Measurements from ENCODE around the gene BCL10.

The BCL10 gene

DNA sequence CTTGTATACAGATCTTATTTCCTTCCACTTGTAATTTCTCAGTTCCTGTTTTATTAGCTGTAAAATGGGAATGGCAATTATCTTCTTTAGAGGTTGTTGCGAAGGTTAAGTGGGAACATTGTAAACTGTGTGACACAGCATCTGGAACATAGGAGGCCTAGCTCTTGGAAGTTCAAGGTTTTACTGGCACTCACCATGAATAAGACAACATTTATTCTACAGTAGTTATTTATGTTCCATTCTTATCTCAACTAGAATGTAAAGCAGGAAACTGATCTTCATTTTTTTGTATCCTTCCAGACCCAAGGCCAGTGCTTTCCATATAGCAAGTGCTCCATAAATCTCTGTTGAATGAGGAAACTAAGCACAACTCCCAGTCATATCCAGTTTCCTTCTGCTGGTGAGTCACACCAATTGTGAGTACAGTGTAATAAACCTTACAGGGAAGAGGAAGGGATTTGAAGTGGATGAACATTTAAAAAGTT is 1.4 kb downstream of the BCL10 start (continued):
- TF ChIP-seq, protein P1, sequence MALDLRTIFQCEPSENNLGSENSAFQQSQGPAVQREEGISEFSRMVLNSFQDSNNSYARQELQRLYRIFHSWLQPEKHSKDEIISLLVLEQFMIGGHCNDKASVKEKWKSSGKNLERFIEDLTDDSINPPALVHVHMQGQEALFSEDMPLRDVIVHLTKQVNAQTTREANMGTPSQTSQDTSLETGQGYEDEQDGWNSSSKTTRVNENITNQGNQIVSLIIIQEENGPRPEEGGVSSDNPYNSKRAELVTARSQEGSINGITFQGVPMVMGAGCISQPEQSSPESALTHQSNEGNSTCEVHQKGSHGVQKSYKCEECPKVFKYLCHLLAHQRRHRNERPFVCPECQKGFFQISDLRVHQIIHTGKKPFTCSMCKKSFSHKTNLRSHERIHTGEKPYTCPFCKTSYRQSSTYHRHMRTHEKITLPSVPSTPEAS (tag by site-specific recombination; IDR thresholded peaks at IDR 0.05) = peak; percentile 77
- TF ChIP-seq, protein P2, sequence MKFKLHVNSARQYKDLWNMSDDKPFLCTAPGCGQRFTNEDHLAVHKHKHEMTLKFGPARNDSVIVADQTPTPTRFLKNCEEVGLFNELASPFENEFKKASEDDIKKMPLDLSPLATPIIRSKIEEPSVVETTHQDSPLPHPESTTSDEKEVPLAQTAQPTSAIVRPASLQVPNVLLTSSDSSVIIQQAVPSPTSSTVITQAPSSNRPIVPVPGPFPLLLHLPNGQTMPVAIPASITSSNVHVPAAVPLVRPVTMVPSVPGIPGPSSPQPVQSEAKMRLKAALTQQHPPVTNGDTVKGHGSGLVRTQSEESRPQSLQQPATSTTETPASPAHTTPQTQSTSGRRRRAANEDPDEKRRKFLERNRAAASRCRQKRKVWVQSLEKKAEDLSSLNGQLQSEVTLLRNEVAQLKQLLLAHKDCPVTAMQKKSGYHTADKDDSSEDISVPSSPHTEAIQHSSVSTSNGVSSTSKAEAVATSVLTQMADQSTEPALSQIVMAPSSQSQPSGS (tag by site-specific recombination; IDR thresholded peaks at IDR 0.05; ENCODE audit: low read depth) = peak; percentile 62
- no peak for TF ChIP-seq ZNF133 (tag by site-specific recombination; IDR thresholded peaks at IDR 0.05)
- no peak for TF ChIP-seq ZNF670 (tag by site-specific recombination; IDR thresholded peaks at IDR 0.05; ENCODE audit: low read depth)
- peak; percentile 51; the same call in 1 of the 2 replicates for TF ChIP-seq ZNF423 (tag by site-specific recombination; IDR thresholded peaks at IDR 0.05)
- TF ChIP-seq ZNF585B (tag by site-specific recombination; IDR thresholded peaks at IDR 0.05) = no peak
- TF ChIP-seq, protein P3, sequence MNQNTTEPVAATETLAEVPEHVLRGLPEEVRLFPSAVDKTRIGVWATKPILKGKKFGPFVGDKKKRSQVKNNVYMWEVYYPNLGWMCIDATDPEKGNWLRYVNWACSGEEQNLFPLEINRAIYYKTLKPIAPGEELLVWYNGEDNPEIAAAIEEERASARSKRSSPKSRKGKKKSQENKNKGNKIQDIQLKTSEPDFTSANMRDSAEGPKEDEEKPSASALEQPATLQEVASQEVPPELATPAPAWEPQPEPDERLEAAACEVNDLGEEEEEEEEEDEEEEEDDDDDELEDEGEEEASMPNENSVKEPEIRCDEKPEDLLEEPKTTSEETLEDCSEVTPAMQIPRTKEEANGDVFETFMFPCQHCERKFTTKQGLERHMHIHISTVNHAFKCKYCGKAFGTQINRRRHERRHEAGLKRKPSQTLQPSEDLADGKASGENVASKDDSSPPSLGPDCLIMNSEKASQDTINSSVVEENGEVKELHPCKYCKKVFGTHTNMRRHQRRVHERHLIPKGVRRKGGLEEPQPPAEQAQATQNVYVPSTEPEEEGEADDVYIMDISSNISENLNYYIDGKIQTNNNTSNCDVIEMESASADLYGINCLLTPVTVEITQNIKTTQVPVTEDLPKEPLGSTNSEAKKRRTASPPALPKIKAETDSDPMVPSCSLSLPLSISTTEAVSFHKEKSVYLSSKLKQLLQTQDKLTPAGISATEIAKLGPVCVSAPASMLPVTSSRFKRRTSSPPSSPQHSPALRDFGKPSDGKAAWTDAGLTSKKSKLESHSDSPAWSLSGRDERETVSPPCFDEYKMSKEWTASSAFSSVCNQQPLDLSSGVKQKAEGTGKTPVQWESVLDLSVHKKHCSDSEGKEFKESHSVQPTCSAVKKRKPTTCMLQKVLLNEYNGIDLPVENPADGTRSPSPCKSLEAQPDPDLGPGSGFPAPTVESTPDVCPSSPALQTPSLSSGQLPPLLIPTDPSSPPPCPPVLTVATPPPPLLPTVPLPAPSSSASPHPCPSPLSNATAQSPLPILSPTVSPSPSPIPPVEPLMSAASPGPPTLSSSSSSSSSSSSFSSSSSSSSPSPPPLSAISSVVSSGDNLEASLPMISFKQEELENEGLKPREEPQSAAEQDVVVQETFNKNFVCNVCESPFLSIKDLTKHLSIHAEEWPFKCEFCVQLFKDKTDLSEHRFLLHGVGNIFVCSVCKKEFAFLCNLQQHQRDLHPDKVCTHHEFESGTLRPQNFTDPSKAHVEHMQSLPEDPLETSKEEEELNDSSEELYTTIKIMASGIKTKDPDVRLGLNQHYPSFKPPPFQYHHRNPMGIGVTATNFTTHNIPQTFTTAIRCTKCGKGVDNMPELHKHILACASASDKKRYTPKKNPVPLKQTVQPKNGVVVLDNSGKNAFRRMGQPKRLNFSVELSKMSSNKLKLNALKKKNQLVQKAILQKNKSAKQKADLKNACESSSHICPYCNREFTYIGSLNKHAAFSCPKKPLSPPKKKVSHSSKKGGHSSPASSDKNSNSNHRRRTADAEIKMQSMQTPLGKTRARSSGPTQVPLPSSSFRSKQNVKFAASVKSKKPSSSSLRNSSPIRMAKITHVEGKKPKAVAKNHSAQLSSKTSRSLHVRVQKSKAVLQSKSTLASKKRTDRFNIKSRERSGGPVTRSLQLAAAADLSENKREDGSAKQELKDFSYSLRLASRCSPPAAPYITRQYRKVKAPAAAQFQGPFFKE (tag by site-specific recombination; IDR thresholded peaks at IDR 0.05; ENCODE audit: borderline replicate concordance) = no peak
- TF ChIP-seq ZBTB8A (tag by site-specific recombination; IDR thresholded peaks at IDR 0.05) = peak; percentile 86
- TF ChIP-seq ZNF501 (tag by site-specific recombination; IDR thresholded peaks at IDR 0.05) = peak; percentile 95
- peak; percentile 98 for TF ChIP-seq ZNF391 (tag by site-specific recombination; IDR thresholded peaks at IDR 0.05; ENCODE audit: borderline replicate concordance, low read depth)
- peak; percentile 99 for TF ChIP-seq ZXDB (tag by site-specific recombination; IDR thresholded peaks at IDR 0.05)
- no peak for TF ChIP-seq ZNF555 (tag by site-specific recombination; conservative IDR thresholded peaks at IDR 0.05)
- TF ChIP-seq ZBTB20 (tag by site-specific recombination; IDR thresholded peaks at IDR 0.05) = peak; percentile 49; the same call in 1 of the 2 replicates
- TF ChIP-seq, protein P4, sequence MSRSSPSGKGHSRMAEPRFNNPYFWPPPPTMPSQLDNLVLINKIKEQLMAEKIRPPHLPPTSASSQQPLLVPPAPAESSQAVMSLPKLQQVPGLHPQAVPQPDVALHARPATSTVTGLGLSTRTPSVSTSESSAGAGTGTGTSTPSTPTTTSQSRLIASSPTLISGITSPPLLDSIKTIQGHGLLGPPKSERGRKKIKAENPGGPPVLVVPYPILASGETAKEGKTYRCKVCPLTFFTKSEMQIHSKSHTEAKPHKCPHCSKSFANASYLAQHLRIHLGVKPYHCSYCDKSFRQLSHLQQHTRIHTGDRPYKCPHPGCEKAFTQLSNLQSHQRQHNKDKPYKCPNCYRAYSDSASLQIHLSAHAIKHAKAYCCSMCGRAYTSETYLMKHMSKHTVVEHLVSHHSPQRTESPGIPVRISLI (tag by site-specific recombination; IDR thresholded peaks at IDR 0.05) = peak; percentile 99
- TF ChIP-seq, protein P5, sequence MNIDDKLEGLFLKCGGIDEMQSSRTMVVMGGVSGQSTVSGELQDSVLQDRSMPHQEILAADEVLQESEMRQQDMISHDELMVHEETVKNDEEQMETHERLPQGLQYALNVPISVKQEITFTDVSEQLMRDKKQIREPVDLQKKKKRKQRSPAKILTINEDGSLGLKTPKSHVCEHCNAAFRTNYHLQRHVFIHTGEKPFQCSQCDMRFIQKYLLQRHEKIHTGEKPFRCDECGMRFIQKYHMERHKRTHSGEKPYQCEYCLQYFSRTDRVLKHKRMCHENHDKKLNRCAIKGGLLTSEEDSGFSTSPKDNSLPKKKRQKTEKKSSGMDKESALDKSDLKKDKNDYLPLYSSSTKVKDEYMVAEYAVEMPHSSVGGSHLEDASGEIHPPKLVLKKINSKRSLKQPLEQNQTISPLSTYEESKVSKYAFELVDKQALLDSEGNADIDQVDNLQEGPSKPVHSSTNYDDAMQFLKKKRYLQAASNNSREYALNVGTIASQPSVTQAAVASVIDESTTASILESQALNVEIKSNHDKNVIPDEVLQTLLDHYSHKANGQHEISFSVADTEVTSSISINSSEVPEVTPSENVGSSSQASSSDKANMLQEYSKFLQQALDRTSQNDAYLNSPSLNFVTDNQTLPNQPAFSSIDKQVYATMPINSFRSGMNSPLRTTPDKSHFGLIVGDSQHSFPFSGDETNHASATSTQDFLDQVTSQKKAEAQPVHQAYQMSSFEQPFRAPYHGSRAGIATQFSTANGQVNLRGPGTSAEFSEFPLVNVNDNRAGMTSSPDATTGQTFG (tag by site-specific recombination; IDR thresholded peaks at IDR 0.05; ENCODE audit: borderline replicate concordance) = no peak
- TF ChIP-seq BCL11A (tag by site-specific recombination; IDR thresholded peaks at IDR 0.05; ENCODE audit: low read depth) = peak; percentile 77; the same call in 1 of the 2 replicates
- TF ChIP-seq ZNF561 (tag by site-specific recombination; IDR thresholded peaks at IDR 0.05; ENCODE audit: borderline replicate concordance) = peak; percentile 99
- TF ChIP-seq, protein P6, sequence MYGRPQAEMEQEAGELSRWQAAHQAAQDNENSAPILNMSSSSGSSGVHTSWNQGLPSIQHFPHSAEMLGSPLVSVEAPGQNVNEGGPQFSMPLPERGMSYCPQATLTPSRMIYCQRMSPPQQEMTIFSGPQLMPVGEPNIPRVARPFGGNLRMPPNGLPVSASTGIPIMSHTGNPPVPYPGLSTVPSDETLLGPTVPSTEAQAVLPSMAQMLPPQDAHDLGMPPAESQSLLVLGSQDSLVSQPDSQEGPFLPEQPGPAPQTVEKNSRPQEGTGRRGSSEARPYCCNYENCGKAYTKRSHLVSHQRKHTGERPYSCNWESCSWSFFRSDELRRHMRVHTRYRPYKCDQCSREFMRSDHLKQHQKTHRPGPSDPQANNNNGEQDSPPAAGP (tag by site-specific recombination; IDR thresholded peaks at IDR 0.05) = peak; percentile 69
- peak; percentile 63; the same call in 1 of the 2 replicates for TF ChIP-seq YY1 (tag by site-specific recombination; IDR thresholded peaks at IDR 0.05)
- TF ChIP-seq, protein P7, sequence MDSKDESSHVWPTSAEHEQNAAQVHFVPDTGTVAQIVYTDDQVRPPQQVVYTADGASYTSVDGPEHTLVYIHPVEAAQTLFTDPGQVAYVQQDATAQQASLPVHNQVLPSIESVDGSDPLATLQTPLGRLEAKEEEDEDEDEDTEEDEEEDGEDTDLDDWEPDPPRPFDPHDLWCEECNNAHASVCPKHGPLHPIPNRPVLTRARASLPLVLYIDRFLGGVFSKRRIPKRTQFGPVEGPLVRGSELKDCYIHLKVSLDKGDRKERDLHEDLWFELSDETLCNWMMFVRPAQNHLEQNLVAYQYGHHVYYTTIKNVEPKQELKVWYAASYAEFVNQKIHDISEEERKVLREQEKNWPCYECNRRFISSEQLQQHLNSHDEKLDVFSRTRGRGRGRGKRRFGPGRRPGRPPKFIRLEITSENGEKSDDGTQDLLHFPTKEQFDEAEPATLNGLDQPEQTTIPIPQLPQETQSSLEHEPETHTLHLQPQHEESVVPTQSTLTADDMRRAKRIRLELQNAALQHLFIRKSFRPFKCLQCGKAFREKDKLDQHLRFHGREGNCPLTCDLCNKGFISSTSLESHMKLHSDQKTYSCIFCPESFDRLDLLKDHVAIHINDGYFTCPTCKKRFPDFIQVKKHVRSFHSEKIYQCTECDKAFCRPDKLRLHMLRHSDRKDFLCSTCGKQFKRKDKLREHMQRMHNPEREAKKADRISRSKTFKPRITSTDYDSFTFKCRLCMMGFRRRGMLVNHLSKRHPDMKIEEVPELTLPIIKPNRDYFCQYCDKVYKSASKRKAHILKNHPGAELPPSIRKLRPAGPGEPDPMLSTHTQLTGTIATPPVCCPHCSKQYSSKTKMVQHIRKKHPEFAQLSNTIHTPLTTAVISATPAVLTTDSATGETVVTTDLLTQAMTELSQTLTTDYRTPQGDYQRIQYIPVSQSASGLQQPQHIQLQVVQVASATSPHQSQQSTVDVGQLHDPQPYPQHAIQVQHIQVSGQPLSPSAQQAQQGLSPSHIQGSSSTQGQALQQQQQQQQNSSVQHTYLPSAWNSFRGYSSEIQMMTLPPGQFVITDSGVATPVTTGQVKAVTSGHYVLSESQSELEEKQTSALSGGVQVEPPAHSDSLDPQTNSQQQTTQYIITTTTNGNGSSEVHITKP (tag by site-specific recombination; IDR thresholded peaks at IDR 0.05) = peak; percentile 49; the same call in 1 of the 2 replicates
- TF ChIP-seq ZFP37 (tag by site-specific recombination; IDR thresholded peaks at IDR 0.05) = peak; percentile 76
- peak; percentile 86 for TF ChIP-seq ZNF121 (tag by site-specific recombination; IDR thresholded peaks at IDR 0.05)
